GM04504 (cell line): ENCODE data around the gene TMEM91.
"Not testable (repeated sequence)": the region's sequence is repeated elsewhere in the genome, so short reads cannot be mapped to it uniquely, and the experiment has no call there.

Experiments
- DNase-seq: peaks from one replicate; pipeline ENCODE4 v3.0.0-alpha.2; 2012; ENCODE audit warnings: low read depth

TMEM91 gene

DNA sequence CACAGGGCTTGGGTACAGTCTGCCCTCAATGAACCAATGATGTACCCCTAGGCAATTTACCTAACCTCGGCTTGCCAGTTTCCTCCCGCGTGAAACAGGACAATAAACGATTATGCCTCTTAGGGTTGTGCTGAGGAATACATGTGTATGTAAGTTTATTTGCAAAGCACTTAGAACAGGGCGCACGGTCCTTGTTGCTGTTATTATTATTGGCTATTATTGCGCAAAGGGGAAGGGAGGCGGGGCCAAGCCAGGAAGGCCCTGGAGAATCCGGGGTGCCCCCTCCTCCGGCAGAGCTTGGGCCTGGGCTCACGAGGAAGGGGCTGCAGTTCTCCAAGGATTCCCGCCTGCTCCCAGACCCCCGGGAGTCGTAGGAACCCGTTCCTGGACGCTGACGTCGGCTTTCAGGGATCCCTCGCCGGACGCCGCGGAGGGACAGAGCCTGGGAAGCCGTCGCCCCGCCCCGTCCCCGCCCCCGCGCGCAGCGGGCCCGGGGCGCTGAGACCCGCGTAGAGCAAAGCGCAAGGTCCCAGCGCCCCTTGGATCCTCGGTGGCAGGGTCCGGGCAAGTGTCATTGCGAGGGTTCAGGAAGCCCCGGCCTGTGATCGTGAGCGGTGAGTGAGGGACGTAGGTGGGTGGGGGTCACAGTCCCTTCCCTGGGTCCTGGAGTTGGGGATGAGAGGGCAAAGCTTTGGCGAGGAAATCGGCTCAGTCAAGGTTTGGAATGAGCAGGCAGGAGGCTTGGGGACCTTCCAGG, at the start of gene TMEM91:
TSS of gene TMEM91 (plus strand) at position 293 of the 757 bp plus-strand sequence. CDS start 1,777 bp downstream, outside the sequence.
- no peak for DNase-seq

DNA sequence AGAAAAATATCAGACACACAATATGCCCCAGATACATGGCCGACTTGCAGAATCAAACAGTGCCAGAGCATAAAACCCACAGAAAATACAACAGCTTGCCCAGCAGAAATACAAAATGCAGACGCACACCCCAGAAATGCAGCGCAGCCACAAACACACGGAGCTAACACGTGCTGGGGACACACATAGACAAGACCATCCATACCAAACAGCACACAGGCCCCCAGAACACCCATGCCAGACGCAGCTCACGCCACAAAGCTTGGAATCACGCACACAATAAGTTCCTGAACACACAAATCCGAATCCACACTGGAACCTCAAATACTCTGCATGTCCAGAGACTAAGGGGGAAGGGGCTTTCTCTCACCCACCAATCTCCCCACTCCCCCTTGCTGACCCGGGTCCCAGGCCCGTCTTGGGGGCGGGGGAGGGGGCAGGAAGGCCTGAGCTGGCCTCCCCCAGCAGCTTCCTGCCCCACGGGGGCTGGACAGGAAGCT, 49.2 kb upstream of the TMEM91 start:
- no peak for DNase-seq

DNA sequence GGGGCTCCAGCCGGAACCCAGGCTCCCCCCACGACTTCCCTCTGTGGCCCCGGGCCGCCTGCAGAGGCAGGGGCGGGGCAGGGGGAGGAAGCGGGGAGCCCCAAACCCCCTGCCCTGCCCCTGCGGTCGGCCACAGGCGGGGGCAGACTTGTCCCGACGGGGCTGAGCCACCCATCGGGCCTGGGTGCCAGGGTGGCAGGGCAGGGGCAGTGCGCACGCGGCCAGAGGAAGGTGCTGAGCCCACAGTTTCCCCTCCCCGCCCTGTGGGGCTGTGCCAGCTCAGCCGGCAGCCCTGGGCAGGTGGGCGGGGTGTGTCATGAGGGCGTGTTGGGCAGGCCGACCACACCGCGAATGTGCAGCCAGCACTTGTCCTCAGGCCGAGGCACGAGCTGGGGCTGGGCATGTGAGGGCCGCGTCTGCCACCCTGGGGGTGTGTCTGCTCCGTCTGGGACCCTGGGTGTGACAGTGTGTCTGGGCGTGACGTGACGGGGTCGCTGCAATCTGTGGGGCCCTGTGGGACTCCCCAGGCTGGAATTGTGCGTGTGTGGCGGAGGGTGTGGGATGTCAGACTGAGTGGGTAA, 48.7 kb upstream of the TMEM91 start:
- DNase-seq: no peak

DNA sequence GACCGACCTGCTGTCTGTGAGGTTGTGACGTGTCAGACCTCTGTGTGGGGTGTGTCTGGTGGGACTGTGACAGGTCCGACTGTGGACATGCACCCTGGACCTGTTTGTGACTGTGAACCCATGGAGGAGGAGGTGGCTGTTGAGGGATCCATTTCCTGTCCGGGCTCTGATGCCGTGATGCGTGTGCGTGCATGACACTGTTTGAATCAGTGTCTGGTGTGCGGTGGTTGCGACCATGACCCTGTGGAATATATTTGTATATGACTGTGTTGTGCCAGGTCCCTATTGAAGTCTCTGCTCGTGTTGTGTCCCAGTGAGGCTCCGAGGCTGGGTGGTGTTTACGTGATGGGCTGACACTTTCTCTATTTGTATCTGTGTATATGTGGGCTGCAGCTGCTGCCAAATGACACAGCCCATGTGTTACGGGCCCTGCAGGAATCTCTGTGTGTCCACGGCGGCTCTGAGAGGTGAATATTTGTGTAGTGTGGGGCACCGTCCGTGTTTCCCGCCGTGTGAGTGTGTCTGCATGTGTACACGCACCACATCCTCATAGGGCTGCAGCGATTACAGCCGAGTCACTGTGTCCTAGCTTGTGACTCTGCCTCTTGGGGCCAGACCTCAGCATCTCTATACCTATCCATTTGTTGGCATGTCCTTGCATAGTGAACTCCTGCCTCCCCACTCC, 48.0 kb upstream of the TMEM91 start:
- DNase-seq: no peak

DNA sequence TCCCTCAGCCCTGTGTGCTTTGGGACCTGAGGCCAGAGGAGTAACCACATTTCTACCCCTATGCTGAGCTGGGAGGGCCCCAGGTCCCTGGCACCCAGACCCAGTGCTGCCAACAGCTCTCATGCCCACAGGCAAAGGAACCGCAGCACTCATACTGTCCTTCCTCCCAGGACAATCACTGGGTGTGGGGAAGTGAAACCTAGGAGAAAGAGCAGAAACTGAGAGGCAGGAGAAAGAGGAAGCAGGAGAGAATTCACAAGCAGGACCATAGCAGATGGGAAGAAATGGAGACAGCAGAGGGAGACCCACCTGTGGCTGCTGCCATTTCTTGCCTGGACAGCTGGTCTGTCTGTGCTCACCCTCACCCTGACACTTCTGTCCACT, 47.5 kb upstream of the TMEM91 start:
- no peak for DNase-seq

DNA sequence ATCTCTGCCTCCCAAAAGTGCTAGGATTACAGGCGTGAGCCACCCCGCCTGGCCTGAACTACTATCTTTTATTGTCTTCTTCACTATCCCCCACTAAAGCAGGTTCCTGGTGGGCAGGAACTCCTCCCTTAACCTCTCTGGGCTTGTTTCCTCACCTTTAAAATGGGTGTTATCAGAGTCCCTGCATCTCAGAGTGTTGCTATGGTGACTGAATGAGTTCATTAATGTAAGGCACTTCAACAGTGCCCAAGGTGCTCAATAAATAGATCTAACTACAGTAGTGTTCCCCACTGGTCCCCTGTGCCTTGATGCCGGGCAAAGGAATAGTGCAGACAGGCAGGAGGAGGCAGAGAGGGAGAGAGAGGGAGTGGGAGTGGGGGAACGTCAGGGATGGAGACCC, 45.9 kb upstream of the TMEM91 start:
- no peak for DNase-seq

DNA sequence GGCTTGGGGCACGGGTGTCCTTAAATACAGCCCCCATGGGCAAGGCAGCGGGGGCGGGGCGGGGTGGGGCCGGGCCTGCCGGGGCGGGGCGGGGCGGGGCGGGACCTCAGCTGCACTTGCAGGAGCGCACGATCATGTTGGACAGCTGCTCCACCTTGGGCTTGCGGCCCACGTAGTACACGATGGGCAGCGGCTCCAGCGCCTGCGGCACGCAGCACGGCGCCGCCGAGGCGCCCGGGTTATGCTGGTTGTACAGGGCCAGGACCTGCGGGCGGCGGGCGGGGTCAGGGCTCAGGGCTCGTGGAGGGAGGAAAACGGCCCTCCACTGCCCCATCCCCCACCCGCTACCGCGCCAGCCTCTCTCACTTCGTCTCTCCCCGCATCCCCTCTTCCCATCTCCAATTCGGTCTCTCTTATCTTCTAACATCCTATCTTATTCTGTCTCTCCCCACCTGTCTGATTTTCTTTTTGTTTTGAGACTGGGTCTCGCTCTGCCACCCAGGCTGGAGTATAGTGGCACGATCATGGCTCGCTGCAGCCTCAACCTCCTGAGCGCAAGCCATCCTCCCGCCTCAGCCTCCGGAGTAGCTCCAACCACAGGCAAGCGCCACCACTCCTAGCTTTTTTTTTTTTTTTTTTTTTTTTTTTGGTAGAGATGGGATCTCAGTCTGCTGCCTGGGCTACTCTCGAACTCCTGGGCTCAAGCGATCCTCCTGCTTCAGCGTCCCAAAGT, 45.2 kb upstream of the TMEM91 start:
- DNase-seq: no peak

DNA sequence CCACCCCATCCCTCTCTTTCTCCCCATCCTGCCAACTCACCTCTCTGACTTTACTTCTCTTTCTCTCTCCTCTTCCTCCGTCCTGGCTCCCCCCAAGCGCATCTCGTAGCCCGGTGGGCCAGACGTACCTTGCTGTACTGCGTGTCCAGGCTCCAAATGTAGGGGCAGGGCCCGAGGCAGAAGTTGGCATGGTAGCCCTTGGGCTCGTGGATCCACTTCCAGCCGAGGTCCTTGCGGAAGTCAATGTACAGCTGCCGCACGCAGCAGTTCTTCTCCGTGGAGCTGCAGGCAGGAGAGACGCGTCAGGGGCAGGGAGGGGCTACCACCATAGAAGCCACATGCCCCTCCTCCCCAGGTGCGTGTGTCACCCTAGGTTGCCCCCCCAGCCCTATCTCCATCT, 44.3 kb upstream of the TMEM91 start:
- DNase-seq: no peak

DNA sequence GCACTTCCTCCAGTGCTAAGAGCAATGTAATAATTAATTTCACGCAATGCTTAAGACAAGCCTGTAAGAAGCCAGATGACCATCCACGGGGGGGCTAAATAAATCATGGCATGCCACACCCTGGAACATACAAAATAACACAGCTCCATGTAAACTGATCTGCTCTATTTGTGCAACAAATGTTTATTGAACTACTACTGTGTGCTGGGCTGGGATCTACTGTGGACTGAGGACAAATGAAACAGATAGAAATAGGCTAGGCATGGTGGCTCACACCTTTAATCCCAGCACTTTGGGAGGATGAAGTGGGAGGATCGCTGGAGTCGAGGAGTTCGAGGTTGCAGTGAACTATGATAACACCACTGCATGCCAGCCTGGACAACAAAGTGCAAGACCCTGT, 43.9 kb upstream of the TMEM91 start:
- no peak for DNase-seq

DNA sequence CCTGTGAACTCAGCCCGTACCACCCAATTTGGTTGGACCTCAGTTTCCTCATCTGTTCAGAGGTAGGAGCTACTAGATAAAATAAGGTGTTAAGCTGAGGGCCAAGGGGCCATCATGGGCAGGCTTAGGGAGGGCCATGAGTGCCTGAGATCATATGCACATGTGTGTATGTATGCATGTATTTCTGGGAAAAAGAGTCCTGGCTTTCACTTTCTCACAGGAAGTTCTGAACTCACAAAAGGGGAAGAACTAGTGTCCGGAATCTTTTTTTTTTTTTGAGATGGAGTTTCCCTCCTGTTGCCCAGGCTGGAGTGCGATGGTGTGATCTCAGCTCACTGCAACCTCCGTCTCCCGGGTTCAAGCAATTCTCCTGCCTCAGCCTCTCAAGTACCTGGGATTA, 41.5 kb upstream of the TMEM91 start:
- no peak for DNase-seq

DNA sequence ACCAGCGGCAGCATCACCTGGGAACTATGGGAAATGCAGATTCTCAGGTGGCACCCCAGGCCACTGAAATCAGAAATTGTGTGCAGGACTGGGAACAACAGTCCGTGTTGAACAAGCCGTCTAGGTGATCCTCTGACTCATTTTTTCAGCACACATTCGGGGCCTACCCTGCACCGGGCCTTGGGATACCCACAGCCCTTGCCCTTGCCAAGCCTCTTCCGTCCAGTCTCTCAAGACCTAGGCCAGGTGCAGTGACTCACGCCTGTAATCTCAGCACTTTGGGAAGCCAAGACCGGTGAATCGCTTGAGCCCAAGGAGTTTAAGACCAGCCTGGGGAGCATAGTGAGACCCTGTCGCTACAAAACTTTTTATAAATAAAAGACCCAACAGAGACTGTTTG, 40.9 kb upstream of the TMEM91 start:
- no peak for DNase-seq

DNA sequence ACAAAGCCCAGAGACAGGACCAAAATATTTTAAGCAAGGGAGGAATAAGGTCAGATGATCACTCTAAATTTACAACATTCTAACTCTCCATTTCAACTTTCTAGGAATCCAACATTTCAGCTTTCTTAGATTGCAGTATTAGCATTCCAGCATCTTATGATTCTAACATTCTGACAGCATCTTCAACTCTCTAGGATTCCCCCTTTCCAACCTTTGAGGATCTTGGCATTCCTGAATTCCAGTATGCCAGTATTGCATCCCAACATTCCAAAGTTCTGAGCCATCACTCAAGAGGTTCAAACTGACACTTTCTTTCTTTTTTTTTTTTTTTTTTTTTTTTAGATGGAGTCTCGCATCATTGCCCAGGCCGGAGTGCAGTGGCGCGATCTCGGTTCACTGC, 36.4 kb upstream of the TMEM91 start:
- no peak for DNase-seq

DNA sequence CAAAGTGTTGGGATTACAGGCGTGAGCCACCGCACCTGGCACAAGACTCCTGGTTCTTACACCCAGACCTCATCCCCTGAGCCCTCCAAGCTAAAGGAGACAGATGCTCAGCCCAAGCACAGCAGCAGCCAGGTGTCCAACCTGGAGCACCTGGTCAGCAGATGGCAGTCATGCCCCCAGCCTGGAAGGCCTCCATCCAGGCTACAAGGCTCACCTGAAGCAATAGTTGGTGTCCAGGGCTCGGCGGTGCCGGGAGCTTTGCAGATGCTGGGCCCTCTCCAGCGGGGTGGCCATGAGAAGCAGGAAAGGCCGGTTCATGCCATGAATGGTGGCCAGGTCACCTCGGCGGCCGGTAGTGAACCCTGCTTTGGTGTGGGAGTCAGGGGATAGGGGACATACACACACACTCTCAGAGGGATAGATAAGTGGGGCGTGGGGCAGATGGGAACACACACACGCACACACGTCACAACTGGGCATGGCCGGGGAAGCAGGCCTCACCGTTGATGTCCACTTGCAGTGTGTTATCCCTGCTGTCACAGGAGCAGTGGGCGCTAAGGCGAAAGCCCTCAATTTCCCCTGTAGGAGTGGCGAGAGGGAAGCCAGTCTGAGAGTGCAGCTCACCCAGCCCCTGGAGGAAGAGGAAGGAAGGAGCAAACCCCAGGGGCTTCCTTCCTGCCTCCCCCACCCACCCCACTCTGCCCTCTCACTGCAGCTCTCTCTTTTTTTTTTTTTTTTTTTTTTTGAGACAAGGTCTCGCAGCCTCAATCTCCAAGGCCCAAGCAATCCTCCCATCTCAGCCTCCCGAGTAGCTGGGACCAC, 34.5 kb upstream of the TMEM91 start:
- DNase-seq: no peak

DNA sequence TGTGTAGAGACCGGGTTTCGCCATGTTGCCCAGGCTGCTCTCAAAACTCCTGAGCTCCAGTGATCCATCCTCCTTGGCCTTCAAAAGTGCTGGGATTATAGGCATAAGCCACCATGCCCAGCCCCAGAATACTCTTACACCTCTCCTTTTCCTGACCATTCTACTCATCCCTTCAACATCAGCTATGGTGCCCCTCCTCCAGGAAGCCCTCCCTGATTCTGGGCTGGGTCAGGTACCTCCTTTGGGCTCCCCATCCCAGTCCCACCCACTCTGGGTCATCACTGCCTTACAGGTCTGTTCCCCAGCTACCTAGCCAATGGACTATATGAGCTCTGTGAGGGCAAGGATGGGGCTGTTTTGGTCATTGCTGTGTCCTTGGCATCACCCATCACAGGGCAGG, 32.2 kb upstream of the TMEM91 start:
- DNase-seq: no peak

DNA sequence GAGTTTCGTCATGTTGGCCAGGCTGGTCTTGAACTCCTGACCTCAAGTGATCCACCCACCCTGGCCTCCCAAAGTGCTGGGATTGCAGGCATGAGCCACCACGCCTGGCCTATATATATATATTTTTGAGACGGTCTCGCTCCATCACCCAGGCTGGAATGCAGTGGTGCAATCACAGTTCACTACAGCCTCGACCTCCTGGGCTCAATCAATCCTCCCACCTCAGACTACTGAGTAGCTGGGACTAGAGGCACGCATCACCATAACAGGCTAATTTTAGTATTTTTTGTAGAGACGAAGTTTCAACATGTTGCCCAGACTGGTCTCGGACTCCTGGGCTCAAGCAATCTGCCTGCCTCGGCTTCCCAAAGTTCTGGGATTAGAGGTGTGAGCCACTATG, 29.4 kb upstream of the TMEM91 start:
- not testable (repeated sequence) for DNase-seq

DNA sequence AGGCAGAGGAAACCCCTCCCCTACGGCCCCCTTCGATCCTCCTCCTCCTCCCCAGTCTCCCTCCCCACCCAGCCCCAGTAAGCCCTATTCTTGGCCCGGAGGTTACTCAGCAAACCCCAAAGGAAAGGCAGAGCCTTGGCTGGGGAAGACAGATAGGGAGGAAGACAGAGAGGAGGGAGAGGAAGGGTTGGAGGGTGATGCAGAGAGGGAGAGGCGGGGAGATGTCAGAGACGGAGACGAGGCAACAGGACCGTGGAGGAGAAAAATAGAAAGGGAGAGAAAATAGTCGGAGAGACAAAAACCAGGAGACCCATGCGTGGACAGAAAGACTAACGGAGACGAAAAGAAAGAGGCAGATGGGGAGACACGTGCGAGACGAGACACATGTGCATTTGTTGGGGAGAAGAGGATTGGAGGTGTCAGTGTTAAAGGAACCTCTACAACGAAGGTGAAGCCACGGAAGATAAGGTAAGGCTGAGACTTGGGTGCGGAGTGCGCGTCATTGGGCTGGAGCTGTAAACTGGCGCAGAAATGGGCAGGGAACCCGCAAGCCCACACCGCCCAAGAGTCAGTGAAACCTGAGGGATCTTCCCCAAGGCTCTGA, 25.5 kb upstream of the TMEM91 start:
- no peak for DNase-seq

DNA sequence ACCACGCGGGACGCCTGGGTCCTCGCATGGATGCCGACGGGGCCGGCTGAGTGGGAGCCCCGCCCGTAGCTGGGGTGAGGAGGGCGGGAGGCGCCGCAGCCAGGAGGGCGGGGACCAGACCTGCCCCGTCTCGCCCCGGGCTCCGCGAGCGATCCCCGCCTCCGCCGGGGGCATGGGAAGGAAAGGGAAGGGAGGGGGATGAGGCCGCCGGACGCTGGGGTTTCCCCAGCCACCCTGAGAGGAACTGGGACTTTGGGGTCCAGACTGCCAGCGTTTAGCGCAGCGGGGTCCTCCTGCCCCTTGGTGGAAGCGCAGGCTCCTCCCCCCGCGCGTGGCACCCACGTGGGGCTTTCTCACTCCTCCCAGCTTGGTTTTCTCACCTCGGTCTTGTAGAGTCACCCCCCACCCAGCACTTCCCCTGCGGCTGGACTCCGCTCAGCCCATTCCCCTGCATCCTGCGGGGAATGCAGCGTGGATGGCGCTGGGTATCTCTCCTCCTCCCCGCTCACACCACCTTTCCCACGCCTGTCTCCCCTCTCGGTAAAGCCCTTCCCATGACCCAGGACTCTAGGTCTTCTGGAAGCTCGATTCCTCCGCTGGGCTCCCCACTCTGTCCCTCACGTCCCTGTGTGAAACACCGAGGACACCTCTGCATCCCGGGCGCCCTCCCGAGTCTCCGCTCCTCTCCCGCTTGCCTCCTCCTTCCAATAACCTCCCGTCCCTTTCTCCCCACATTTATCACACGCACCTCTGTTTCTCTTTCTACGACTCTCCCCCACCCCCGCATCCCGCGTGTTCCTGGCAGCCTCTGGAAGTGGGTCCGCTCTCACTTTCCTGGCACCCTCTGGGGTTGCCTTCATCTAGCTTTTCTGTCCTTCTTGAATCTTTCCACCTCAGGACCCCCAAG, 24.7 kb upstream of the TMEM91 start:
- no peak for DNase-seq

DNA sequence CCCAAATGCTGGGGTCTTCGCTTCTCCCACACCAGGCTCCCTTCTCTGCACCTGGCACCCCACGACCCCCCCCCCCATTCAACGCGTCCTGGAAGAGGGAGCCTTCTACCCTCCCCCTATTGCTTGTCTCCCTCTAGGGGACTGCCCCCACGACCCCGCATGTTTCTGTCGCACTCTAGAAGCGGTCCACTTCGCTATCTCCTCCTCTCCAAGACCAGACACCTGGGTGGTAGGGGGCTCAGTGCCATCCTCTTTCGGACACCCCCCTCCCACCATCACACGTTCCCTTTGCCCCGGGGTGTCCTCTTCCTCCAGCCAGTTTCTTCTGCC, 24.1 kb upstream of the TMEM91 start:
- DNase-seq: no peak

DNA sequence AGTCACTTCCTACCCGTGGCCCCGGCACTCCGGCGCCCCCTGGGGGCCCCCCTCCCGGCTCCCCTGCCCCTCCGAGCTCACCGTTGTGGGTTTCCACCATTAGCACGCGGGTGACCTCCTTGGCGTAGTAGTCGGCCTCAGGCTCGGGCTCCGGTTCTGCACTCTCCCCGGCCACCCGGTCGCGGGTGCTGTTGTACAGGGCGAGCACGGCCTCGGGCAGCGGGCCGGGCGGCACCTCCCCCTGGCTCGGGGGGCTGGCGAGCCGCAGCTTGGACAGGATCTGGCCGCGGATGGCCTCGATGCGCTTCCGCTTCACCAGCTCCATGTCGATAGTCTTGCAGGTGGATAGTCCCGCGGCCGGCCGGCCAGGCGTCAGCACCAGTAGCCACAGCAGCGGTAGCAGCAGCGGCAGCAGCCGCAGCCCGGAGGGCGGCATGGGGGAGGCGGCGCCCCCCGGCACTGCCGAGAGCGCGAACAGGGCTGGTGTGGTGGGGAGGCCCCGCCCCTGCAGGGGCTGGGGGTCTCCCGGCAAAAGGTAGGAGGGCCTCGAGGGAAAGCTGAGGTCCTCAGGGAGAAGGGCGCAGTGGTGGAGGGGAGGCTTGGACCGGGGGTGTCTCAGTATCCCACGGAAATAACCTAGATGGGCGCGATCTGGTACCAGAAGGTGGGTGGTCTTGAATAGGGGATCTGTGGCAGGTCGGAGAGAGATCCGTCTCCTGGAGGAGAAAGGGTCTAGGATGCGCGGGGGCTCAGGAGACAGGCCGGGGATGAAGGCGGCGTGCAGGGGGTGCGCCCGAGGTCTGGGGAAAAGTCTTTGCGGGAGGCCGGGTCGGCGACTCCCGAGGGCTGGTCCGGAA, 23.5 kb upstream of the TMEM91 start:
- no peak for DNase-seq
